K562 (cell line): ENCODE measurements around the gene CFAP58. TPM values are rescaled to one million over a fixed set of nuclear protein-coding genes. Genes with fewer than 3 reads are reported as not detected.
"Not testable (repeated sequence)": the region's sequence is repeated elsewhere in the genome, so short reads cannot be mapped to it uniquely, and the experiment has no call there.

Source experiments
- ATAC-seq: fragments of 200-7000 bp; cut with Tn5 transposase; 3 replicates; pipeline ENCODE4 v1.9.1; 2020; ENCODE audit warnings: moderate library complexity
- BruUV-seq: library from RNA; stranded (reverse); fragments of 400-500 nt; replicated peaks from 2 replicates; lab custom pipeline; 2021; lab: Mats Ljungman, UMichigan
- CTCF ChIA-PET: fragments of 300-600 bp; formaldehyde crosslinking; extraction: SDS; loops from one replicate; lab custom pipeline; 2021; ENCODE audit warnings: low intra/inter-chr PET ratio; lab: Yijun Ruan, JAX
- POLR2A ChIA-PET: fragments of 300-600, 350-650 bp; sonication (Branson Sonifier 250); formaldehyde crosslinking; extraction: SDS; loops from one replicate; lab custom pipeline; 2021; ENCODE audit warnings: antibody characterized with exemption, inconsistent platforms; lab: Yijun Ruan, JAX
- DNase-seq, 4 experiments: peaks; one replicate each; pipeline versions ENCODE4 v3.0.0 to v3.0.0-alpha.2; 2011 to 2018; ENCODE audit warnings: low spot score in 3 of 4, mixed read lengths in 3 of 4; ENCODE audit errors: extremely low read depth in 1 of 4
- FAIRE-seq: peaks from 2 replicates; lab custom pipeline; 2011; peaks lifted over from hg19 to GRCh38; lab: Jason Lieb, UNC
- H2AFZ ChIP-seq: 2 replicates; pipeline ENCODE4 v1.6.0; 2011; ENCODE audit warnings: low read depth, low read length, control low read depth, inconsistent platforms
- H3K27ac ChIP-seq: fragments of 200-600 bp; 3 replicates; pipeline ENCODE4 v1.8.0; 2011; ENCODE audit warnings: low read depth, mild to moderate bottlenecking, control low read depth, inconsistent platforms, low read length, moderate library complexity, mixed read lengths; ENCODE audit errors: extremely low read depth
- H3K27me3 ChIP-seq, 2 experiments: fragments of 300-600 bp in 1 of 2; 2 replicates in 1 of 2; 3 replicates in 1 of 2; pipeline versions ENCODE4 v1.6.0 to v1.8.0; 2011; ENCODE audit warnings: inconsistent platforms in 2 of 2, low read length in 2 of 2, mild to moderate bottlenecking in 1 of 2, mixed read lengths in 1 of 2, moderate library complexity in 1 of 2; ENCODE audit not compliant: control insufficient read depth in 2 of 2, insufficient read depth in 2 of 2
- H3K36me3 ChIP-seq: fragments of 300-600 bp; 3 replicates; pipeline ENCODE4 v1.8.0; 2011; ENCODE audit warnings: mild to moderate bottlenecking, low read length, inconsistent platforms; ENCODE audit not compliant: control insufficient read depth, insufficient read depth
- H3K4me1 ChIP-seq, 2 experiments: fragments of 200-600 bp in 1 of 2; replicated peaks in 1 of 2; 2 replicates in 1 of 2; 3 replicates in 1 of 2; pipeline versions ENCODE4 v1.5.1 to v1.8.0; 2011; ENCODE audit warnings: inconsistent platforms in 2 of 2, low read length in 2 of 2, mild to moderate bottlenecking in 1 of 2, mixed read lengths in 1 of 2, moderate library complexity in 1 of 2; ENCODE audit not compliant: control insufficient read depth in 2 of 2, insufficient read depth in 2 of 2
- H3K4me2 ChIP-seq: 2 replicates; pipeline ENCODE4 v1.6.1; 2011; ENCODE audit warnings: low read length, control low read depth, inconsistent platforms, mixed read lengths; ENCODE audit not compliant: insufficient read depth
- H3K4me3 ChIP-seq: fragments of 200-600 bp; sonication (generic), shearing (Covaris generic); 2 replicates; pipeline ENCODE4 v1.5.1; 2016; ENCODE audit warnings: control low read depth, inconsistent platforms
- H3K79me2 ChIP-seq: fragments of 200-600 bp; 3 replicates; pipeline ENCODE4 v1.8.0; 2011; ENCODE audit warnings: low read length, inconsistent platforms; ENCODE audit not compliant: control insufficient read depth, insufficient read depth
- H3K9ac ChIP-seq, 2 experiments: 2 replicates each; pipeline versions ENCODE4 v1.6.0 to v1.6.1; 2011; ENCODE audit warnings: low read depth in 2 of 2, low read length in 2 of 2, control low read depth in 1 of 2, inconsistent platforms in 1 of 2, mild to moderate bottlenecking in 1 of 2, mixed read lengths in 1 of 2; ENCODE audit not compliant: insufficient read depth in 1 of 2
- H3K9me1 ChIP-seq: one replicate; pipeline ENCODE4 v1.6.0; 2011; ENCODE audit warnings: inconsistent platforms, mild to moderate bottlenecking, low read length, moderate library complexity; ENCODE audit not compliant: control insufficient read depth, insufficient read depth
- H3K9me3 ChIP-seq: replicated peaks from 2 replicates; pipeline ENCODE4 v1.5.1; 2011; ENCODE audit warnings: low read depth, low read length, inconsistent platforms; ENCODE audit not compliant: control insufficient read depth, insufficient read depth
- H4K20me1 ChIP-seq: replicated peaks from 2 replicates; pipeline ENCODE4 v1.6.1; 2011; ENCODE audit warnings: low read length, inconsistent platforms, mixed read lengths; ENCODE audit not compliant: control insufficient read depth, insufficient read depth
- WGBS: fragments of 100-300 bp; shearing (Covaris generic); methylation state at CpG from one replicate; pipeline ENCODE4 v1.1.6; 2016; ENCODE audit warnings: low coverage, mixed read lengths; ENCODE audit not compliant: insufficient coverage; ENCODE audit errors: missing lambda C conversion rate; 5-methylcytosine and 5-hydroxymethylcytosine counted together
- in situ Hi-C: fragments of 300-500 bp; cut with MboI; formaldehyde crosslinking; loops from 4 replicates; pipeline ENCODE4 v1.15.0; 2018; ENCODE audit warnings: inconsistent platforms, mixed read lengths
- intact Hi-C: fragments of 100-400 bp; cut with micrococcal nuclease; formaldehyde crosslinking; loops from 2 replicates; pipeline ENCODE4 v1.14.2; 2022
- polyA plus RNA-seq, 8 experiments: library from polyadenylated mRNA; depleted of rRNA in 4 of 8; stranded (reverse) in 5 of 8; unstranded in 3 of 8; fragments of >200 nt; fragmentation: Nextera tagmentation in 2 of 8; fragmentation: Illumina TruSeq in 1 of 8; extraction: Ambion mirVana in 2 of 8; extraction: Trizol in 1 of 8; gene quantifications; 2 replicates each; pipeline versions ENCODE4 v1.2.1 to v1.2.3, GENCODE V29; 2011 to 2014; ENCODE audit warnings: inconsistent platforms in 1 of 8, missing spikeins in 1 of 8
- total RNA-seq, 7 experiments: library from RNA; depleted of rRNA in 6 of 7; stranded (reverse); fragments of >200 nt in 6 of 7; fragmentation: Illumina TruSeq in 2 of 7; extraction: Trizol in 2 of 7; gene quantifications; 2 replicates each; pipeline versions ENCODE4 v1.2.1 to v1.2.3, GENCODE V29; 2011 to 2021; ENCODE audit warnings: low replicate concordance in 1 of 7

Gene CFAP58
- total and polyA plus RNA-seq, 9 of the 15 experiments (the other 6 are each of a cell fraction or from before 2014, with no cell fraction given), result 0.08 to 2.0 (median 0.71) TPM

DNA sequence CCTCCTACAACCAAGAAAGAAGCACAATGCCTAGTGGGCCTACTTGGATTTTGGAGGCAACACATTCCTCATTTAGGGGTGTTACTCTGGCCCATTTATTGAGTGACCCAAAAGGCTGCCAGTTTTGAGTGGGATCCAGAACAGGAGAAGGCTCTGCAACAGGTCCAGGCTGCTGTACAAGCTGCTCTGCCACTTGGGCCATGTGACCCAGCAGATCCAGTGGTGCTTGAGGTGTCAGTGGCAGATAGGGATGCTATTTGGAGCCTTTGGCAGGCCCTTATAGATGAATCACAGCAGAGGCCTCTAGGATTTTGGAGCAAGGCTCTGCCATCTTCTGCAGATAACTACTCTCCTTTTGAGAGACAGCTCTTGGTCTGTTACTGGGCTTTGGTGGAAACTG is 111.9 kb downstream of the CFAP58 start:
- H3K36me3 ChIP-seq, BruUV-seq: not testable (repeated sequence)

GRCh38 chr10:104468818-104469217 is 115.2 kb downstream of the CFAP58 start:
- H3K9me3 ChIP-seq, H3K9me1 ChIP-seq, BruUV-seq, H3K27me3 ChIP-seq, H3K4me1 ChIP-seq, H3K36me3 ChIP-seq, CTCF ChIA-PET, H3K4me3 ChIP-seq, H3K79me2 ChIP-seq, POLR2A ChIA-PET, FAIRE-seq, H3K9ac ChIP-seq, H3K4me2 ChIP-seq, intact Hi-C loops, DNase-seq, H3K27ac ChIP-seq, in situ Hi-C loops, ATAC-seq, H2AFZ ChIP-seq, H4K20me1 ChIP-seq: not testable (repeated sequence)
- 0% methylated on average over 2 of the region's 2 CpGs for WGBS

More for the DNA sequence above, 111.9 kb downstream of the CFAP58 start:
- H4K20me1 ChIP-seq, H3K27me3 ChIP-seq, ATAC-seq, H3K4me2 ChIP-seq, H3K9ac ChIP-seq, intact Hi-C loops, H3K27ac ChIP-seq, FAIRE-seq, H3K9me3 ChIP-seq, CTCF ChIA-PET, in situ Hi-C loops, H3K9me1 ChIP-seq, H3K4me1 ChIP-seq, H3K4me3 ChIP-seq, H2AFZ ChIP-seq, DNase-seq, H3K79me2 ChIP-seq, POLR2A ChIA-PET: not testable (repeated sequence)
